ENCODE measurements around the gene CYBA.

DNA sequence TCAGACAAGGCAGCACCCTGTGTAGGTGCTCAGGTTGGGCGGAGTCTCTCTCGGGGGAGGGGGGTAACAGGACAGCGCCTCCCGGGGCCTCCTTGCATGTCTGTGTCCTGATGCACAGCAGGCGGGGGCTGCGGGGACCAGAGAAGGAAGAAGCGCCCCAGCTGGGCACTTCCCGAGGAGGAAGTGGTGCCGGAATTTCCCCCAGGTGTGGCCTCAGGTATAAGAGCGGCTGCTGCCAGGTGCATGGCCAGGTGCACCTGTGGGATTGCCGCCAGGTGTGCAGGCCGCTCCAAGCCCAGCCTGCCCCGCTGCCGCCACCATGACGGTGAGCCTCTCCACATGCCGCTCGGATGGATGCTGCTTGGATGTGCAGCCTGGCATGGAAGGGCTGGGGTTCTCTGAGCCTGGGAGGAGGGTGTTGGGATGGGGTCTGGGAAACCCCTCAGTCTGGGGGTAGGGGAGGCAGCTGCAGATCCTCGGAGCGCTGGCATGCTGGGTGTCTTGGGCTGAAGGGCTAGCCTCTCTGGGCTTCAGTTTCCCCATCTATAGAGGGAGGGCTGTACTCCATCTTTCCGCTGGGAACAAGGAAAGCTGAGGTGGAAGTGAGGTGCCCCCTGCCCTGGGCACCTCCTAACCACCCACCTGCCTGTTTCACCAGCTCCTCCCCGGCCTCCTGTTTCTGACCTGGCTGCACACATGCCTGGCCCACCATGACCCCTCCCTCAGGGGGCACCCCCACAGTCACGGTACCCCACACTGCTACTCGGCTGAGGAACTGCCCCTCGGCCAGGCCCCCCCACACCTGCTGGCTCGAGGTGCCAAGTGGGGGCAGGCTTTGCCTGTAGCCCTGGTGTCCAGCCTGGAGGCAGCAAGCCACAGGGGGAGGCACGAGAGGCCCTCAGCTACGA, 12.3 kb downstream of the CYBA start, which contains the start of gene IL17C:
- TF ChIP-seq, protein P1, sequence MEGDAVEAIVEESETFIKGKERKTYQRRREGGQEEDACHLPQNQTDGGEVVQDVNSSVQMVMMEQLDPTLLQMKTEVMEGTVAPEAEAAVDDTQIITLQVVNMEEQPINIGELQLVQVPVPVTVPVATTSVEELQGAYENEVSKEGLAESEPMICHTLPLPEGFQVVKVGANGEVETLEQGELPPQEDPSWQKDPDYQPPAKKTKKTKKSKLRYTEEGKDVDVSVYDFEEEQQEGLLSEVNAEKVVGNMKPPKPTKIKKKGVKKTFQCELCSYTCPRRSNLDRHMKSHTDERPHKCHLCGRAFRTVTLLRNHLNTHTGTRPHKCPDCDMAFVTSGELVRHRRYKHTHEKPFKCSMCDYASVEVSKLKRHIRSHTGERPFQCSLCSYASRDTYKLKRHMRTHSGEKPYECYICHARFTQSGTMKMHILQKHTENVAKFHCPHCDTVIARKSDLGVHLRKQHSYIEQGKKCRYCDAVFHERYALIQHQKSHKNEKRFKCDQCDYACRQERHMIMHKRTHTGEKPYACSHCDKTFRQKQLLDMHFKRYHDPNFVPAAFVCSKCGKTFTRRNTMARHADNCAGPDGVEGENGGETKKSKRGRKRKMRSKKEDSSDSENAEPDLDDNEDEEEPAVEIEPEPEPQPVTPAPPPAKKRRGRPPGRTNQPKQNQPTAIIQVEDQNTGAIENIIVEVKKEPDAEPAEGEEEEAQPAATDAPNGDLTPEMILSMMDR (IDR thresholded peaks at IDR 0.05), result no peak
- no peak for TF ChIP-seq POLR2A (IDR thresholded peaks at IDR 0.05)

Measured in uterus (tissue), 2 donors.